A673 (cell line): ENCODE data around the gene AGBL3.

Experiments used
- EZH2 ChIP-seq: fragments of 200-600 bp; sonication (generic); IDR thresholded peaks from 2 replicates; pipeline ENCODE4 v1.6.1; 2017; ENCODE audit warnings: borderline replicate concordance, low read depth, mild to moderate bottlenecking, mixed read lengths, antibody characterized with exemption, low read length; ENCODE audit not compliant: poor library complexity, severe bottlenecking
- TF ChIP-seq, protein P1 (sequence below): fragments of 300-800, 200-600 bp; sonication (generic); conservative IDR thresholded peaks from 2 replicates; pipeline ENCODE4 v1.5.1; 2017; ENCODE audit warnings: low read depth, mild to moderate bottlenecking, antibody characterized with exemption, low read length, moderate library complexity, mixed read lengths

DNA sequence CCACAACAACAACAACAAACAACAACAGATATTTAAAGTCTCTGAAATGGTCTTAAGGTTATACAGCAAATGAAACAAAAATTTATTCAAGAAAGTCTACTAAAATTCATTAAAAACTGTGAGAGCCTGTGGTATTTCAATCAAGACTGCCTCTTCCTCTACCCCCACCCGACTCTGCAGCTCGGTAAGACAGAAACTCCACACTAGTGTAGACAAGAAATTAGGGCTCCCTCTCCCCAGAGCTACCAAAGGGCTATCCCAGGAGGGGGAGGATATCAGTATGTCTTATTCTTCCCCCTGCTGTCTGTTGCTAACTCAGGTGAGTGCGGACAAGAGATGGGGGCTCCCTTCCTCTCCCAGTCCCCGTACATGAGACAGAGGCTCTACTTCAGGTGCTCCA is 90.6 kb downstream of the AGBL3 start:
- TF ChIP-seq, protein P1, sequence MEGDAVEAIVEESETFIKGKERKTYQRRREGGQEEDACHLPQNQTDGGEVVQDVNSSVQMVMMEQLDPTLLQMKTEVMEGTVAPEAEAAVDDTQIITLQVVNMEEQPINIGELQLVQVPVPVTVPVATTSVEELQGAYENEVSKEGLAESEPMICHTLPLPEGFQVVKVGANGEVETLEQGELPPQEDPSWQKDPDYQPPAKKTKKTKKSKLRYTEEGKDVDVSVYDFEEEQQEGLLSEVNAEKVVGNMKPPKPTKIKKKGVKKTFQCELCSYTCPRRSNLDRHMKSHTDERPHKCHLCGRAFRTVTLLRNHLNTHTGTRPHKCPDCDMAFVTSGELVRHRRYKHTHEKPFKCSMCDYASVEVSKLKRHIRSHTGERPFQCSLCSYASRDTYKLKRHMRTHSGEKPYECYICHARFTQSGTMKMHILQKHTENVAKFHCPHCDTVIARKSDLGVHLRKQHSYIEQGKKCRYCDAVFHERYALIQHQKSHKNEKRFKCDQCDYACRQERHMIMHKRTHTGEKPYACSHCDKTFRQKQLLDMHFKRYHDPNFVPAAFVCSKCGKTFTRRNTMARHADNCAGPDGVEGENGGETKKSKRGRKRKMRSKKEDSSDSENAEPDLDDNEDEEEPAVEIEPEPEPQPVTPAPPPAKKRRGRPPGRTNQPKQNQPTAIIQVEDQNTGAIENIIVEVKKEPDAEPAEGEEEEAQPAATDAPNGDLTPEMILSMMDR = no peak
- no peak for TF ChIP-seq EZH2
